ENCODE data around the gene GPHN. TPM values are rescaled to one million over a fixed set of nuclear protein-coding genes. Genes with fewer than 3 reads are reported as not detected.

GPHN gene
- total and polyA plus RNA-seq, 2 of the 8 experiments (the other 6 are each of a cell fraction or from before 2014, with no cell fraction given) = 6.0 to 16.0 TPM

GRCh38 chr14:66643344-66643743 is 135.4 kb downstream of the GPHN start (continued):
- TF ChIP-seq BRCA1 (IDR thresholded peaks at IDR 0.05; ENCODE audit: low read depth, low read length) (no peak), HDAC2 (IDR thresholded peaks at IDR 0.05; ENCODE audit: borderline replicate concordance in 1 of 2, low read depth in 2 of 2, low read length in 2 of 2) (no peak), SIN3A (conservative IDR thresholded peaks at IDR 0.05 in 1 of 2, IDR thresholded peaks at IDR 0.05 in 1 of 2; ENCODE audit: low read depth in 1 of 2, low read length in 2 of 2) (no peak), TAF1 (IDR thresholded peaks at IDR 0.05; ENCODE audit: low read depth, low read length) (no peak), GTF2F1 (IDR thresholded peaks at IDR 0.05; ENCODE audit: borderline replicate concordance, low read depth, low read length) (no peak), TBP (IDR thresholded peaks at IDR 0.05; ENCODE audit: low read depth, low read length) (no peak), ZNF274 (IDR thresholded peaks at IDR 0.05; ENCODE audit: borderline replicate concordance, extremely low read depth, low read length) (no peak), USF2 (IDR thresholded peaks at IDR 0.05; ENCODE audit: low read length) (no peak), CTCF (IDR thresholded peaks at IDR 0.05; ENCODE audit: control extremely low read depth in 1 of 3, insufficient read depth in 1 of 3, low read depth in 1 of 3, low read length in 3 of 3) (no peak), POU5F1 (IDR thresholded peaks at IDR 0.05; ENCODE audit: low read depth, low read length) (no peak), RNF2 (IDR thresholded peaks at IDR 0.05; ENCODE audit: borderline replicate concordance, low read depth, low read length, missing control alignments, poor library complexity, severe bottlenecking) (no peak), SP4 (IDR thresholded peaks at IDR 0.05; ENCODE audit: low read length) (no peak), CTBP2 (IDR thresholded peaks at IDR 0.05; ENCODE audit: borderline replicate concordance, insufficient read depth, insufficient read length, low read length) (no peak), KDM4A (IDR thresholded peaks at IDR 0.05; ENCODE audit: low read depth, low read length, severe bottlenecking) (no peak)
- TF ChIP-seq, protein P1, sequence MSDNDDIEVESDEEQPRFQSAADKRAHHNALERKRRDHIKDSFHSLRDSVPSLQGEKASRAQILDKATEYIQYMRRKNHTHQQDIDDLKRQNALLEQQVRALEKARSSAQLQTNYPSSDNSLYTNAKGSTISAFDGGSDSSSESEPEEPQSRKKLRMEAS (IDR thresholded peaks at IDR 0.05) = no peak
- TF ChIP-seq, protein P2, sequence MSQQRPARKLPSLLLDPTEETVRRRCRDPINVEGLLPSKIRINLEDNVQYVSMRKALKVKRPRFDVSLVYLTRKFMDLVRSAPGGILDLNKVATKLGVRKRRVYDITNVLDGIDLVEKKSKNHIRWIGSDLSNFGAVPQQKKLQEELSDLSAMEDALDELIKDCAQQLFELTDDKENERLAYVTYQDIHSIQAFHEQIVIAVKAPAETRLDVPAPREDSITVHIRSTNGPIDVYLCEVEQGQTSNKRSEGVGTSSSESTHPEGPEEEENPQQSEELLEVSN (IDR thresholded peaks at IDR 0.05) = no peak

Measured in H1 (cell line).